ENCODE measurements around the gene TBC1D17.

TBC1D17 gene

GRCh38 chr19:49862391-49863253, 14.9 kb upstream of the TBC1D17 start:
- DNase-seq, result no peak

- no peak for DNase-seq
Measured at GRCh38 chr19:49863254-49863934, 14.1 kb upstream of the TBC1D17 start.

- DNase-seq, result no peak
Measured at GRCh38 chr19:49863935-49864320, 13.6 kb upstream of the TBC1D17 start.

- no peak for DNase-seq
Measured at GRCh38 chr19:49864890-49865289, 12.6 kb upstream of the TBC1D17 start.

- DNase-seq, result peak; percentile 59
Measured at GRCh38 chr19:49866933-49867782, 10.3 kb upstream of the TBC1D17 start, which contains the start of gene PNKP. TSS of gene PNKP (minus strand) at chr19:49867576. CDS start at chr19:49867204, 372 bp downstream.

GRCh38 chr19:49869009-49869483, 8.5 kb upstream of the TBC1D17 start:
- DNase-seq, result no peak

GRCh38 chr19:49869484-49870308, 7.8 kb upstream of the TBC1D17 start:
- peak; percentile 99 for DNase-seq

- DNase-seq, result no peak
Measured at GRCh38 chr19:49870309-49870901, 7.1 kb upstream of the TBC1D17 start.

GRCh38 chr19:49871349-49871985, 6.0 kb upstream of the TBC1D17 start:
- no peak for DNase-seq

- no peak for DNase-seq
Measured at GRCh38 chr19:49872245-49873128, 5.0 kb upstream of the TBC1D17 start.

GRCh38 chr19:49873129-49873521, 4.4 kb upstream of the TBC1D17 start:
- no peak for DNase-seq

GRCh38 chr19:49873834-49874233, 3.7 kb upstream of the TBC1D17 start:
- no peak for DNase-seq

- no peak for DNase-seq
Measured at GRCh38 chr19:49874503-49875157, 2.9 kb upstream of the TBC1D17 start.

- DNase-seq, result no peak
Measured at GRCh38 chr19:49875177-49875576, 2.3 kb upstream of the TBC1D17 start.

- no peak for DNase-seq
Measured at GRCh38 chr19:49875857-49876421, 1.6 kb upstream of the TBC1D17 start.

GRCh38 chr19:49876422-49877019, 981 bp upstream of the TBC1D17 start:
- DNase-seq, result peak; percentile 94

GRCh38 chr19:49877879-49878743, 609 bp downstream of the TBC1D17 start:
- DNase-seq, result peak; percentile 82

- no peak for DNase-seq
Measured at GRCh38 chr19:49878744-49879070, 1.2 kb downstream of the TBC1D17 start.

Data from NCI-H1417 treated with DMSO at 0.1 percent for 48 hours (cell line).